Parathyroid adenoma (tissue), 2 donors: Measurements from ENCODE around the gene ARHGAP30.

Source experiments
- H2AFZ ChIP-seq: fragments of 300-600 bp; sonication (generic); one replicate; pipeline ENCODE4 v1.7.0; 2017; ENCODE audit warnings: antibody characterized with exemption, mild to moderate bottlenecking
- H3K27ac ChIP-seq: fragments of 300-600 bp; sonication (generic); one replicate; pipeline ENCODE4 v1.7.0; 2017
- H3K27me3 ChIP-seq: fragments of 300-600 bp; sonication (generic); one replicate; pipeline ENCODE4 v1.7.0; 2017; ENCODE audit warnings: low read length; ENCODE audit not compliant: control insufficient read depth, insufficient read depth
- H3K36me3 ChIP-seq: fragments of 300-600 bp; sonication (generic); one replicate; pipeline ENCODE4 v1.7.0; 2017; ENCODE audit warnings: low read length; ENCODE audit not compliant: control insufficient read depth, insufficient read depth
- H3K4me1 ChIP-seq: fragments of 300-600 bp; sonication (generic); one replicate; pipeline ENCODE4 v1.7.0; 2017; ENCODE audit warnings: control low read depth
- H3K4me2 ChIP-seq: fragments of 300-600 bp; sonication (generic); one replicate; pipeline ENCODE4 v1.7.0; 2017; ENCODE audit warnings: low read length
- H3K4me3 ChIP-seq: fragments of 300-600 bp; sonication (generic); one replicate; pipeline ENCODE4 v1.7.0; 2017; ENCODE audit warnings: low read depth, low read length
- H3K79me2 ChIP-seq: fragments of 300-600 bp; sonication (generic); one replicate; pipeline ENCODE4 v1.7.0; 2017; ENCODE audit warnings: control low read depth
- H3K9ac ChIP-seq: fragments of 300-600 bp; sonication (generic); one replicate; pipeline ENCODE4 v1.7.0; 2017; ENCODE audit warnings: mild to moderate bottlenecking
- H3K9me3 ChIP-seq: fragments of 300-600 bp; sonication (generic); one replicate; pipeline ENCODE4 v1.7.0; 2017; ENCODE audit warnings: low read length; ENCODE audit not compliant: control insufficient read depth
- CTCF ChIP-seq: fragments of 300-600 bp; sonication (generic); IDR thresholded peaks from one replicate; pipeline ENCODE4 v1.7.0; 2017; ENCODE audit warnings: antibody characterized with exemption, mild to moderate bottlenecking
- donor health status: primary hyperparathyroidism.

Gene ARHGAP30

GRCh38 chr1:161013488-161014230, 56.0 kb downstream of the ARHGAP30 start:
- Histone ChIP-seq H3K4me1 (peaks cover 11% of the 10 kb centered on the region), H3K4me2 (peak overlapping the region; percentile 43), H3K9ac (no peak overlapping the region), H3K27me3 (no peaks in the 10 kb centered on the region), H3K9me3 (no peaks in the 10 kb centered on the region), H3K79me2 (peaks cover 5% of the 10 kb centered on the region), H2AFZ (peak overlapping the region; percentile 68), H3K4me3 (peak overlapping the region; percentile 42), H3K27ac (peak overlapping the region; percentile 92), H3K36me3 (no peaks in the 10 kb centered on the region)
- no peak for TF ChIP-seq CTCF

GRCh38 chr1:161013131-161013487, 56.6 kb downstream of the ARHGAP30 start:
- peak overlapping the region; percentile 42 for H3K4me3 ChIP-seq
- H3K27me3 ChIP-seq: no peaks in the 10 kb centered on the region
- H3K4me2 ChIP-seq: peak overlapping the region; percentile 43
- H3K9ac ChIP-seq: no peak overlapping the region
- no peaks in the 10 kb centered on the region for H3K36me3 ChIP-seq
- H3K27ac ChIP-seq: peak overlapping the region; percentile 92
- no peaks in the 10 kb centered on the region for H3K9me3 ChIP-seq
- no peak for TF ChIP-seq CTCF
- peaks cover 5% of the 10 kb centered on the region for H3K79me2 ChIP-seq
- H2AFZ ChIP-seq: peak overlapping the region; percentile 68
- peaks cover 11% of the 10 kb centered on the region for H3K4me1 ChIP-seq

- H3K4me1 ChIP-seq: peaks cover 11% of the 10 kb centered on the region
- H3K27ac ChIP-seq: no peak overlapping the region
- H3K27me3 ChIP-seq: no peaks in the 10 kb centered on the region
- H2AFZ ChIP-seq: no peak overlapping the region
- H3K36me3 ChIP-seq: no peaks in the 10 kb centered on the region
- H3K4me3 ChIP-seq: no peak overlapping the region
- no peaks in the 10 kb centered on the region for H3K9me3 ChIP-seq
- H3K79me2 ChIP-seq: peaks cover 10% of the 10 kb centered on the region
- H3K4me2 ChIP-seq: no peak overlapping the region
- no peak overlapping the region for H3K9ac ChIP-seq
- TF ChIP-seq CTCF: no peak
These were observed 57.3 kb downstream of the ARHGAP30 start for GRCh38 chr1:161012420-161012819.

GRCh38 chr1:161009602-161010211, 60.0 kb downstream of the ARHGAP30 start:
- H3K36me3 ChIP-seq: no peaks in the 10 kb centered on the region
- H2AFZ ChIP-seq: no peak overlapping the region
- peaks cover 11% of the 10 kb centered on the region for H3K4me1 ChIP-seq
- H3K9me3 ChIP-seq: no peaks in the 10 kb centered on the region
- H3K27me3 ChIP-seq: no peaks in the 10 kb centered on the region
- H3K9ac ChIP-seq: no peak overlapping the region
- H3K27ac ChIP-seq: no peak overlapping the region
- peaks cover 13% of the 10 kb centered on the region for H3K79me2 ChIP-seq
- TF ChIP-seq CTCF: no peak
- H3K4me2 ChIP-seq: no peak overlapping the region
- H3K4me3 ChIP-seq: no peak overlapping the region
